C4-2B (cell line): Measurements from ENCODE around the gene TRAF5.

Experiments
- ZFX ChIP-seq: fragments of 450-650 bp; IDR thresholded peaks from 2 replicates; pipeline ENCODE4 v1.6.1; 2017
- TF ChIP-seq, protein P1 (sequence below): fragments of 450-650 bp; conservative IDR thresholded peaks from 2 replicates; pipeline ENCODE4 v1.5.1; 2017; ENCODE audit warnings: mild to moderate bottlenecking

DNA sequence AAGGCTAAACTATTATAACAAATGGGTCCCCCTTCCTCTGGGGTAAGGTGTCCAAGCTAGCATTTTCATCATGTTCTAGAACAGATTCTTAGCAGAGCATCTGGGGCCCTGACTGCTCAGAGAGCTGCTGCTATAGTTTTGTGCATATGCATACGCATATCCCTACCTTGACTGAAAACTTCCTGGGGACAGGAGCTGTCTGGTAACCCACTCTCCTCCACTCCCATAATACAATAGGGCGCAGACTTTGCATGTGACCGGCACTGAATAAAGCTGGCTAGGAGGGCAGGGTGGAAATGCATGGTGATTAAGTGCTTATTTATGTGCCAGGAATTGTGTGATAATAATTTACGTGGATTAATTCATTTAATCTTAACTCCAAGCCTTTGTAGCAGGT lies 11.6 kb downstream of the TRAF5 start:
- TF ChIP-seq, protein P1, sequence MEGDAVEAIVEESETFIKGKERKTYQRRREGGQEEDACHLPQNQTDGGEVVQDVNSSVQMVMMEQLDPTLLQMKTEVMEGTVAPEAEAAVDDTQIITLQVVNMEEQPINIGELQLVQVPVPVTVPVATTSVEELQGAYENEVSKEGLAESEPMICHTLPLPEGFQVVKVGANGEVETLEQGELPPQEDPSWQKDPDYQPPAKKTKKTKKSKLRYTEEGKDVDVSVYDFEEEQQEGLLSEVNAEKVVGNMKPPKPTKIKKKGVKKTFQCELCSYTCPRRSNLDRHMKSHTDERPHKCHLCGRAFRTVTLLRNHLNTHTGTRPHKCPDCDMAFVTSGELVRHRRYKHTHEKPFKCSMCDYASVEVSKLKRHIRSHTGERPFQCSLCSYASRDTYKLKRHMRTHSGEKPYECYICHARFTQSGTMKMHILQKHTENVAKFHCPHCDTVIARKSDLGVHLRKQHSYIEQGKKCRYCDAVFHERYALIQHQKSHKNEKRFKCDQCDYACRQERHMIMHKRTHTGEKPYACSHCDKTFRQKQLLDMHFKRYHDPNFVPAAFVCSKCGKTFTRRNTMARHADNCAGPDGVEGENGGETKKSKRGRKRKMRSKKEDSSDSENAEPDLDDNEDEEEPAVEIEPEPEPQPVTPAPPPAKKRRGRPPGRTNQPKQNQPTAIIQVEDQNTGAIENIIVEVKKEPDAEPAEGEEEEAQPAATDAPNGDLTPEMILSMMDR: no peak
- no peak for TF ChIP-seq ZFX
